HG03460 (cell line): ENCODE measurements around the gene COPRS.
"Not testable (repeated sequence)": the region's sequence is repeated elsewhere in the genome, so short reads cannot be mapped to it uniquely, and the experiment has no call there.

Source experiments
- ATAC-seq: cut with Tn5 transposase; IDR thresholded peaks from one replicate; pipeline ENCODE4 v1.9.1; 2021; ENCODE audit not compliant: unreplicated experiment

Gene COPRS

DNA sequence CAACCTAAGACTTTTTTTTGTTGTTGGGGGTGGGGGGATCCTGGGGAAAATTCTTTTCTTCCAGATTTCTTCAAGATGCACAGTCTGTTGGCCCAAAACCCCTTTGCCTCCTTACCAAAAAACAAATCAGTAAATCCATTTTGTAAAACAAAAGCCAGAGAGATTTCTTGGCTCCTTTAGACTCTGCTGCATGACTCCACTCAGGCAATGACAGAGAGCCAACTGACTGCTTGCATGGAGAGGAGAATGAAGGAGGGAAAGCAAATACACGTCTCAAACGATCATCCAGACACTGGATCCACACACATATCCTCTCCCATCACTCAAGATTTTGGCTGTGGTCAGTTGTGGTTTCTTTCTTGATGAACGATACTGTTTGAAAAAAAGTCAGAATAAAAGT is 13.8 kb downstream of the COPRS start:
- ATAC-seq = no peak

DNA sequence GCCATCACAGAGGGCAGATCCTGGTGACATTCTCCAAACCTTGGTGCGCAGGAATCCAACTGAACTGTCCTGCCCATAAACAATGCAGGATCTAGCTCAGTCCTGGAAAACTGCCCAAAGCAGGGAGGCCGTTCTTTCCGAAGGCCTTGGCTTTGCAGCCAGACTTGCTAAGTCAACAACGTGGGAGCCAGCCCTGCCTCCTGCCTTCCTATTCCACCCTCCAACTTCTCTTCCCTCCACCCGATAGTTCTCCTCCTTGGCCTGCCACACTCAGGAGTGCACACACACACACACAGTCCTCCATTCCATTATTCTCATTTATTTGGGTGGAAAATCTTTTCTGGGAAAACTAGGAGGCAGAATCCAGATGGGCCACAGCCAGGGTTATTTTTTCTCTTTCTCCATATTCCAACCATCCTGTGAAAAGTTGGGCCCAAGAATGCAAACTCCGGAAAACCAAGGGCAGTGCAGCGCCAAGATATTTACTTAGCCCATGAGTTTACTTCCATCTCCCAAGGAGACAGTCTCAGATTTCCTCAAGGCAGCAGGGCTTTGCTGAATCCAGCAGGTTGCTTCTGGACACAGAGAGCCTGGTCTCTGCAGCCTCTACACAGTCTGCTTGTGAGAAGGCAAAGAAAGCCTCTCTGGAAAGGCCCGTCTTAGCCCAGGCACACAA is 15.8 kb downstream of the COPRS start:
- no peak for ATAC-seq

GRCh38 chr17:31842195-31843069 is 16.6 kb downstream of the COPRS start:
- no peak for ATAC-seq

GRCh38 chr17:31841850-31842194 is 17.2 kb downstream of the COPRS start:
- no peak for ATAC-seq

DNA sequence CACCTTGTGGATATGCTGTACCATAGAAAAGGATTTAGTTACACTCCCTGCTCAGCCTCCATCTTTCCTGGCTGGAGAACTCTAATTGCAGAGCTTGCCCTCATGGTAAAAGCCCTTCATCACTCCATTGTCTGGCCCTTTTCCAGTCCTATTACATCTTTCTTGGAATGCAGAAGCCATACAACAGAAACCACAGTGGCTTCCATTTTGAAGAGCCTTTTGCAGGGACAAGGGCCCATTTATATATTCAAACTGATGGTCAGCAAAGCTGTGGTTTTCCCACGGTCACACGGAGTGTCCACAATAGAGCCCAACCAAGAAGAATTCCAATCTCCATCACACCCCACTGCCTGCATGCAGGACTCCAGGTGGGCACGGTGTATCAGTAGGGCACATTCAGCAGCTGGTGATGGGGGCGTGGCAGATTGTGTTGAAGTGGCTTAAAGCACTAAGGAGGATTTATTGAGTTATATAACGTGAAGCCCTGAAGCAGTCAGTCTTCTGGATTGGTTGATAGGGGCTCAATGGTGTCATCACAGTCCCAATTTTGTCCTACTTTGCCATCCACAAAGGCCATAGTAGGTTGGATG is 20.3 kb downstream of the COPRS start:
- ATAC-seq = no peak

DNA sequence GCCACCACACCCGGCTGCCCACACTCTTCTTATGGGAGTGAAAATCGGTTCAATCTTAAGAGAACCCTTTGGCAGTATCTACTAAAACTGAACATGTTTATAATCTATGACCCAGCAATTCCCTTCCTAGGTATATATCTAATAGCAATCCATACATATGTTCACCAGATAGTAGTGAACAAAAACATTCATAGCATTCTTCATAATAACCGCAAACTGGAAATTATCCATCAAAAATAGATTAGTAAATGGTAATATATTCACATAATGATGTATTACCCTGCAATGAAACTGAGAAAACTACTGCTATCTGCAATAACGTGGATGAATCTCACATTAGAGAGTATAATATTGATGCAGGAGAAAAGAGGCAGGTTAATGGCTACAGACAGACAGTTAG is 23.1 kb downstream of the COPRS start:
- ATAC-seq = no peak

GRCh38 chr17:31834448-31834847 is 24.6 kb downstream of the COPRS start:
- ATAC-seq = no peak

- no peak for ATAC-seq
Measured at GRCh38 chr17:31832746-31833145, 26.3 kb downstream of the COPRS start.

DNA sequence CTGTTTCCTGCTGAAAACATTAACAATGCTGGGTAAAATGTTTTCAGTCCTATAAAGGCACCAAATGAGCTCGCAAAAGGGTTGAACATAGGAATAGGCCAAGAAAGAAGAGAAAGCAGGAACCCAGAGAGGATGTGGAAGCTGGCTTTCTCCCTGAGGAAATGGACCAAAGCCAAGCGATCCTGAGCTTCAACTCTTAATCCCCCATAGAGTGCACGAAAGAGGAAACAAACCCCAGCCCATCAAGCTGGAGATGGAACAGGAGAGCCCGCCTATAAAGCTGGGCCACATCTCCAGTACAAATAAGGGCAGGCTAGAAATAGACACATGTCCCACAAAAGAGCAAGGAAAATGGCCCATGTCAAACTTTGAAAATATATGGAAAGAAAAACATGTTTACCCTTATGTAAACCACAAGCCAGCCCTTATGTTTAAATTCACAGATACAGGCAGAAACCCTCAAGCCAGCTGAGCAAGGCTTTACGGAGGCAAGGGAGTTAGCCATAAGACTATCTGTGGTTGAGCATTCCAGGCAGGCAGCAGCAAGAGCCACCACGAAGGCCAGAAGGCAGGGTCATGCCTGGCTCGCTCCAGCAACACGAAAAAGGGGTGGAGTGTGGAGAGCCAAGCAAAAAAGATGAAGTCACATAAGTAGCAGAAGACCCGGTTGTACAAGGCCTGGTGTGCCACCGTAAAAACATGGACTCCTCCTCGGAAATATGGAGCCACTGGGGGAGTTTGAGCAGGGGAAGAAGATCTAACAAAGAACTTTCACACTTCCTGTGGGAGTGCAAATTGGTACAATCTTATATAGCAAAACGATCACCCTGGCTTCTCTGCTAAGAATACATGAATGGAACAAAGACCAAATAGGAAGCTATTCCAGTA is 27.8 kb downstream of the COPRS start:
- no peak for ATAC-seq

DNA sequence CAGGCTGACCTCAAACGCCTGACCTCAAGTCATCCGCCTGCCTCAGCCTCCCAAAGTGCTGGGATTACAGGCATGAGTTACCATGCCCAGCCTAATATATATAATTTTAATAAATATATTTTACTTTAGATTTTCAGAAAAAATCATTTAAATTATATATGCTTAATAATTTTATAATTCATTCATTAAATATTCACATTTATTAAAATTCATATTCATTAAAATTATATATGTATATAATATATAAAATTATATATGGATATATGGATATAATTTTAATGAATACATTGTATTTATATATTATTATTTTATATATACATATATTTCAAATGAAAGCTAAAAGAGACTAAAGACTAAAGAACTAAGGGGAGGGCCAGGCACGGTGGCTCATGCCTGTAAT is 29.4 kb downstream of the COPRS start:
- no peak for ATAC-seq

GRCh38 chr17:31828955-31829354 is 30.1 kb downstream of the COPRS start:
- not testable (repeated sequence) for ATAC-seq

GRCh38 chr17:31825961-31826691 is 32.9 kb downstream of the COPRS start:
- ATAC-seq = no peak

- no peak for ATAC-seq
Measured at GRCh38 chr17:31824766-31825360, 34.2 kb downstream of the COPRS start.

DNA sequence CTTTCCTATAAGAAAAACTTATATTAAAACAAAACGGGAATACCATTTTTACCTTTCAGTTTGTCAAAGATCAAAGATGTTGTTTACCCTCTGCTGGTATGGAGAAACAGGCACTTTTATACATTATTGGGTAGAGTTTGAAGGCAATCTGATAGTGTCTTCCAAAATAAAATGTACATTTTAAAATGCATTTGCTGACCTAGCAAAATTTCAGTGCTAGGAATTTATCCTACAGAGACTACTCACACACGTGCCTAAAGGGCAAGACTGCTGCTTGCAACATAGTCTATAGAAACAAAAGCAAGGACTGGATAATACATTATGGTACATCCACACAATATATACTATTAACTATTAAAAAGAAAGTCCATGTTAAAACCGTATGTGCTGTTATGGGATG is 36.0 kb downstream of the COPRS start:
- no peak for ATAC-seq

- ATAC-seq = no peak
Measured at GRCh38 chr17:31820691-31821435, 38.2 kb downstream of the COPRS start.

DNA sequence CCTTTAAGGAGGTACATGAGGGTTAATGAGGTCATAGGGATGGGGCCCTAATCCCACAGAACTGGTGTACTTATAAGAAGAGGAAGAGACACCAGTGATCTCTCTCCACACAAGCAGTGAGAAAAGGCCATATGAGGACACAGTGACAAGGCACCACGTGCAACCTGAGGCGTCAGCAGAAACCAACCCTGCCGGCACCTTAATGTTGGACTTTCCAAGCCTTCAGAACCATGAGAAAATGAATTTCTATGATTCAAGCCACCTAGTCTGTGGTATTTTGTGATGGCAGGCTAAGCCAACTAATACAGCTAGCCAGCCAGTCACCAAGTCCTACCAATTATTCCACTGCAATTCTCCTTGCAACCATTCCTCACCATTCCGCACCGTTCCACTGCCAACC is 39.5 kb downstream of the COPRS start:
- ATAC-seq = no peak

- ATAC-seq = not testable (repeated sequence)
Measured at GRCh38 chr17:31818863-31819262, 40.2 kb downstream of the COPRS start.

DNA sequence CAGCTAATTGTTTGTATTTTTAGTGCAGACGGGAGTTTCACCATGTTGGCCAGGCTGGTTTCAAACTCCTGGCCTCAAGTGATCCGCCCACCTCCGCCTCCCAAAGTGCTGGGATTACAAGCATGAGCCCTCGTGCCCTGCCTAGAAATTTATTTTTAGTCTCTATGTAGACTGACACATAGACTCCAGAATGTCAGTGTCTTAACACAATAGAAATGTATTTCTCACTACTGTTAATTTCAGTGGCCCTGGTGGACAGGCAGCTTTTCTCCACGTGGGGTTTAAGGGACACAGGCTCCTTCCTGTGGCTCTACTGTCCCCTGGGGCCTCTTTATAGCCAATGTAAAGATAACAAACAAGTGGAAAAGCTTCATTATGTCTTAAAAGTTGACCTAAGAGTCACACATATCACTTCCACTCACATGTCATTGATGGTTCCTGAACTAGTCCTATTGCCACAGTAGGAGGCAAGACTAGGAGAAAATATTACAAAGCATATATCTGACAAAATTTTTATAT is 43.8 kb downstream of the COPRS start:
- ATAC-seq = no peak

DNA sequence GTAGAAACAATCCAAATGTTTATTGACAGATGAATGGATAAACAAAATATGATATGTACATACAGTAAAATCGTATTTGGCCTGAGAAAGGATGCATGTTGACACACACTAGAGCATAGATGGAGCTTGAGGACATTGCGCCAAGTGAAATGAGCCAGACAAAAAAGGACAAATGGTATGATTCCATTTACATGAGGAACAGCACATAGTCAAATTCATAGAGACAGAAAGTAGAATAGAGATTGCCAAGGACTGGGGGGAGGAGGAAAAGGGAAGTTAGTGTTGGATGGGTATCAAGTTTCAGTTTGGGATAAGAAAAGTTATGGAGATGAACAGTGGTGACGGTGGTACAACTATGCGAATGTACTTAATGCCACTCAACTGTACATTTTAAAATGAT is 47.9 kb downstream of the COPRS start:
- no peak for ATAC-seq
